GM19193 (cell line): ENCODE results near the gene WDR54.

ENCODE experiments used
- POLR2A ChIP-seq: IDR thresholded peaks from 4 replicates; pipeline ENCODE4 v1.6.1; 2011; ENCODE audit not compliant: insufficient read depth, insufficient read length; ENCODE audit errors: extremely low read depth

WDR54 gene

GRCh38 chr2:74420006-74420405 is 1.5 kb upstream of the WDR54 start:
- no peak for TF ChIP-seq POLR2A

DNA sequence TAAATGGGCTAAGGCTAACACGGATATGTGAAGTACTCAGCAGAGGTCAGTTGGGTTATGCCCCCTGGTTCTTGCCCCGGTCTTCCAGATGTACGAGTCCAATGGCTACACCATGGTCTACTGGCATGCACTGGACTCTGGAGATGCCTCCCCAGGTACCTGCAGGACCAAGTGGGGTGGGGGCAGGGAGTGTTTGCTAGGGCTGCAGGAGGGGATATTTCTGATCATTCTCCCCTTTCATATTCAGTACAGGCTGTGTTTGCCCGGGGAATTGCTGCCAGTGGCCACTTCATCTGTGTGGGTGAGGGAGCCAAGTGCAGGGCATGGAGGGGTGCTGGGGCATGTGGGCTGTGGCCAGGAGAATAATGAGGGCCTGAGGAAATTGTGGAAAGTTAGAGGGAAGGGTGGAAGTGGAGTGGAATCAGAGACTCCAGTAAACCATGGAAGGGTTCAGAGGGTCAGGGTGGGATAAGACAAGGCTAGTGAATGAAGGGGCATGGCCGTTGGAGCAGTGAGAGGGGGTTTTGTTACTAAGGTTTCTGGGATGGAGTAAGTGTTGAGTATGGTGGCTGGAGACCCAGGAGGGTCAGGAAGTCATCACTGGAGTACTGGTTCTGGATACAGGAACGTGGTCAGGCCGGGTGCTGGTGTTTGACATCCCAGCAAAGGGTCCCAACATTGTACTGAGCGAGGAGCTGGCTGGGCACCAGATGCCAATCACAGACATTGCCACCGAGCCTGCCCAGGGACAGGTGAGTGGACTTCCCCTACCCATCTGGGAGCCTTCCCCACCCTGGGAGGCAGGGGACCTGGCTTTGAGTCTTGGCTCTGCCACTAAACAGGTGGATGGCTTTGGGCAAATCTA is 1.9 kb downstream of the WDR54 start:
- TF ChIP-seq POLR2A = no peak

GRCh38 chr2:74424139-74424992 is 2.8 kb downstream of the WDR54 start:
- no peak for TF ChIP-seq POLR2A

- no peak for TF ChIP-seq POLR2A
Measured at GRCh38 chr2:74424995-74425406, 3.5 kb downstream of the WDR54 start.

DNA sequence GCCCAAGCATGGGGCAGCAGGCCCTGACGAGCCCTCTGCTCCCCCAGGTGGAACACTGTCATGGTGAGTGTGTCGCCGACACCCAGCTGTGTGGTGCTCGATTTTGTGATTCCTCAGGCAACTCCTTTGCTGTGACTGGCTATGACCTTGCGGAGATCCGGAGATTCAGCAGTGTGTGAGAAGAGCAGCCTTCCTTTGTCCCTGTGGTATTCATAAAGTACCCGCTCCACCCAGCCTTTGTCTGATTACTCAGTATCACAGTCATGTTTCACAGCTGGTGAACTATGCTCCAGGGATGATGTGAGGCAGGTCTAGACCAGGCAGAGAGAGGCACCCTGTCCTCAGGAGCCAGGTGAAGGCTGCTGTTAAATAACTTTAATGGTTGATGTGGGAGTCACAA is 4.0 kb downstream of the WDR54 start:
- TF ChIP-seq POLR2A = no peak

- TF ChIP-seq POLR2A = no peak
Measured at GRCh38 chr2:74426181-74426758, 4.7 kb downstream of the WDR54 start.

DNA sequence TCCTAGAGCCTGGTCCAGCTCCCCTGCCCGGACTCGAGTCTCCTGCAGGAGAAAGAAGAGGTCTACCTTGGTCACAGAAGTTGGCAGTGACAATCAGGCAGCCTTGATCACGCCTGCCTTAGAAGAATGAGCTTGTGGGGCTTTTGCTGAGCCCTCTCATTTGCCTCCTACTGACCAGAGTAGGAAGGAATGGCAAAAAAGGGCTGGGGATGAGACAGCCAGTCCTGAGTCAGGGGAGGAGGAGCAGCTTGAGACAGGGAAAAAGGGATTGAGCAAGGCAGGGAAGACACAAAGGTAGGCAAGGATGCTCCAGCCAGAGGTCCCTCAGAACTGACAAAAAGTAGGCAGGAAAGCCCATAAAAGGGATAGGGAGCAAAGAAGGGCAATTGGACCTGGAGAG is 6.0 kb downstream of the WDR54 start:
- no peak for TF ChIP-seq POLR2A

GRCh38 chr2:74428675-74429074 is 7.1 kb downstream of the WDR54 start:
- no peak for TF ChIP-seq POLR2A

- no peak for TF ChIP-seq POLR2A
Measured at GRCh38 chr2:74429487-74430451, 8.2 kb downstream of the WDR54 start.

DNA sequence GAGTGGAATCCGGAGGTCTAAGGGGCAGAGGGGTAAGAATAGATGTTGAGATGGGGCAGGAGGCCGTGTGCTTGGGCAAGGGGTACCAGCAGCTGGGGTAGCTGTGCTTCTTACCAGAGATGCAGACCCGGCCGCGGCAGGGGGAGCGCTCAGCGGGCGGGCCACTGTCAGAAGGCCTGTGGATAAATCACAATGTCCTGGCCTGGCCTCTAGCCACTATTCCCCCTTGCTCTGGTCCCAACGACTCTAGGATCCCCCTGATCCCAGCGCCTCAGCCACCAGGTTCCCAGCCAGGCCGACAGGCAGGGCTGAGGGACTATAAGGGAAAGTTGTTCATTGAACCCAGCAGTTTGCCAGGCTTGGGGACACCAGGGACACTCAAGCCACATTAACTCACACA is 9.0 kb downstream of the WDR54 start:
- no peak for TF ChIP-seq POLR2A

GRCh38 chr2:74436111-74436805 is 14.7 kb downstream of the WDR54 start:
- TF ChIP-seq POLR2A = no peak

GRCh38 chr2:74436848-74437695 is 15.5 kb downstream of the WDR54 start:
- TF ChIP-seq POLR2A = no peak

GRCh38 chr2:74438248-74438647 is 16.7 kb downstream of the WDR54 start:
- TF ChIP-seq POLR2A = no peak
